Keratinocyte (primary cell): ENCODE data around the gene DNAAF9. TPM values are rescaled to one million over a fixed set of nuclear protein-coding genes. Genes with fewer than 3 reads are reported as not detected.
A peak's percentile ranks its signal among the peaks of the same experiment; 100 is the strongest.
"Not testable (repeated sequence)": the region's sequence is repeated elsewhere in the genome, so short reads cannot be mapped to it uniquely, and the experiment has no call there.

Experiments used
- DNase-seq: peaks from one replicate; pipeline ENCODE4 v3.0.0-alpha.2; 2011; ENCODE audit warnings: low read depth, missing footprints, low spot score
- FAIRE-seq: peaks from 2 replicates; lab custom pipeline; 2011; peaks lifted over from hg19 to GRCh38; lab: Jason Lieb, UNC
- H2AFZ ChIP-seq: 2 replicates; pipeline ENCODE4 v1.6.0; 2012; ENCODE audit warnings: low read length, control low read depth, inconsistent platforms; ENCODE audit not compliant: control insufficient read depth
- H3K27ac ChIP-seq: 2 replicates; pipeline ENCODE4 v1.5.1; 2011; ENCODE audit warnings: low read length; ENCODE audit not compliant: control insufficient read depth, insufficient read depth
- H3K27me3 ChIP-seq: 3 replicates; pipeline ENCODE4 v1.6.0; 2011; ENCODE audit warnings: low read length; ENCODE audit not compliant: control insufficient read depth, insufficient read depth; ENCODE audit errors: extremely low read depth
- H3K36me3 ChIP-seq, 2 experiments: 2 replicates in 1 of 2; 3 replicates in 1 of 2; pipeline ENCODE4 v1.5.1; 2011; ENCODE audit warnings: low read length in 2 of 2, mild to moderate bottlenecking in 1 of 2; ENCODE audit not compliant: control insufficient read depth in 2 of 2, insufficient read depth in 2 of 2; ENCODE audit errors: extremely low read depth in 1 of 2
- H3K4me1 ChIP-seq: 3 replicates; pipeline ENCODE4 v1.5.1; 2011; ENCODE audit warnings: low read length; ENCODE audit not compliant: control insufficient read depth, insufficient read depth; ENCODE audit errors: extremely low read depth
- H3K4me2 ChIP-seq: 3 replicates; pipeline ENCODE4 v1.6.0; 2011; ENCODE audit warnings: low read depth, low read length; ENCODE audit not compliant: control insufficient read depth, insufficient read depth; ENCODE audit errors: extremely low read depth
- H3K4me3 ChIP-seq, 3 experiments: fragments of 200-600 bp in 1 of 3; sonication (generic) in 1 of 3; 2 replicates in 2 of 3; 3 replicates in 1 of 3; pipeline ENCODE4 v1.5.1; 2011 to 2016; ENCODE audit warnings: low read length in 3 of 3, mild to moderate bottlenecking in 3 of 3, control low read depth in 2 of 3, inconsistent platforms in 1 of 3, low read depth in 1 of 3, mixed read lengths in 1 of 3, mixed run types in 1 of 3, moderate library complexity in 1 of 3; ENCODE audit not compliant: control insufficient read depth in 2 of 3, insufficient read depth in 2 of 3; ENCODE audit errors: extremely low read depth in 1 of 3
- H3K79me2 ChIP-seq: 2 replicates; pipeline ENCODE4 v1.6.0; 2012; ENCODE audit warnings: low read length; ENCODE audit not compliant: control insufficient read depth, insufficient read depth
- H3K9ac ChIP-seq: 3 replicates; pipeline ENCODE4 v1.6.0; 2011; ENCODE audit warnings: low read length; ENCODE audit not compliant: control insufficient read depth, insufficient read depth; ENCODE audit errors: extremely low read depth
- H3K9me1 ChIP-seq: 3 replicates; pipeline ENCODE4 v1.6.0; 2011; ENCODE audit warnings: low read length; ENCODE audit not compliant: control insufficient read depth, insufficient read depth; ENCODE audit errors: extremely low read depth
- H3K9me3 ChIP-seq: 2 replicates; pipeline ENCODE4 v1.5.1; 2012; ENCODE audit warnings: low read depth, low read length; ENCODE audit not compliant: control insufficient read depth
- H4K20me1 ChIP-seq: 3 replicates; pipeline ENCODE4 v1.6.0; 2011; ENCODE audit warnings: low read length; ENCODE audit not compliant: control insufficient read depth, insufficient read depth; ENCODE audit errors: extremely low read depth
- CTCF ChIP-seq, 3 experiments: IDR thresholded peaks in 1 of 3; conservative IDR thresholded peaks in 1 of 3; optimal IDR thresholded peaks in 1 of 3; 2 replicates in 2 of 3; 3 replicates in 1 of 3; pipeline versions ENCODE3 to v1.5.1; 2011; ENCODE audit warnings: low read length in 3 of 3, mild to moderate bottlenecking in 3 of 3, moderate library complexity in 2 of 3, control low read depth in 1 of 3, inconsistent platforms in 1 of 3; ENCODE audit not compliant: insufficient read depth in 2 of 3; ENCODE audit errors: extremely low read depth in 1 of 3
- EZH2 ChIP-seq: IDR thresholded peaks from one replicate; pipeline ENCODE4 v1.6.1; 2012; ENCODE audit warnings: inconsistent platforms, mild to moderate bottlenecking, low read length, moderate library complexity
- dilution Hi-C: fragments of 300-500 bp; cut with MboI; formaldehyde crosslinking; loops from one replicate; pipeline ENCODE4 v1.7.0; 2020; ENCODE audit warnings: low sequenced_read_pairs; ENCODE audit not compliant: extremely low pct_ligation_motif_present
- polyA plus RNA-seq, 5 experiments: library from polyadenylated mRNA; depleted of rRNA in 3 of 5; stranded (reverse) in 3 of 5; stranded (forward) in 1 of 5; unstranded in 1 of 5; fragments of >200 nt; gene quantifications; 1 replicate in 1 of 5; 2 replicates in 3 of 5; 3 replicates in 1 of 5; pipeline versions ENCODE4 v1.2.1 to v1.2.3, GENCODE V29; 2011 to 2012; ENCODE audit warnings: missing spikeins in 2 of 5, low read depth in 1 of 5, low replicate concordance in 1 of 5

DNAAF9 gene
- polyA plus RNA-seq, 1 donor (not counting 4 experiments of a cell fraction or from before 2014, with no cell fraction given) = 9.2 TPM

GRCh38 chr20:3430376-3431069 is 23.1 kb upstream of the DNAAF9 start:
- Histone ChIP-seq H3K4me1 (peaks cover 2% of the 10 kb centered on the region), H2AFZ (no peak overlapping the region), H3K27me3 (no peaks in the 10 kb centered on the region), H3K36me3 (no peaks in the 10 kb centered on the region), H4K20me1 (no peaks in the 10 kb centered on the region), H3K27ac (no peak overlapping the region), H3K79me2 (no peaks in the 10 kb centered on the region), H3K9me1 (no peaks in the 10 kb centered on the region), H3K9ac (no peak overlapping the region), H3K4me2 (no peak overlapping the region), H3K9me3 (no peaks in the 10 kb centered on the region), H3K4me3 (no peak overlapping the region)
- TF ChIP-seq EZH2 (no peak), CTCF (optimal IDR thresholded peaks at IDR 0.05 in 1 of 3, IDR thresholded peaks at IDR 0.05 in 1 of 3, conservative IDR thresholded peaks at IDR 0.05 in 1 of 3; ENCODE audit: extremely low read depth in 1 of 3, insufficient read depth in 2 of 3, low read length in 3 of 3) (no peak)
- FAIRE-seq = peak; percentile 63
- dilution Hi-C loops = no loop called here
- DNase-seq = no peak

- H3K27me3 ChIP-seq, H3K9ac ChIP-seq, H3K9me3 ChIP-seq, H3K4me2 ChIP-seq, H2AFZ ChIP-seq, H3K27ac ChIP-seq, FAIRE-seq, H3K36me3 ChIP-seq, DNase-seq, H3K4me1 ChIP-seq, dilution Hi-C loops, H3K79me2 ChIP-seq, H3K9me1 ChIP-seq, H3K4me3 ChIP-seq, H4K20me1 ChIP-seq: not testable (repeated sequence)
Measured at GRCh38 chr20:3426766-3427165, 19.3 kb upstream of the DNAAF9 start.

GRCh38 chr20:3423126-3423525 is 15.7 kb upstream of the DNAAF9 start:
- Histone ChIP-seq H3K79me2 (no peaks in the 10 kb centered on the region), H3K27ac (no peak overlapping the region), H3K4me1 (peaks cover 12% of the 10 kb centered on the region), H3K9ac (no peak overlapping the region), H4K20me1 (no peaks in the 10 kb centered on the region), H2AFZ (peak overlapping the region; percentile 47), H3K9me1 (no peaks in the 10 kb centered on the region), H3K4me2 (no peak overlapping the region), H3K27me3 (no peaks in the 10 kb centered on the region), H3K36me3 (no peaks in the 10 kb centered on the region), H3K9me3 (no peaks in the 10 kb centered on the region), H3K4me3 (no peak overlapping the region)
- TF ChIP-seq CTCF (optimal IDR thresholded peaks at IDR 0.05 in 1 of 3, IDR thresholded peaks at IDR 0.05 in 1 of 3, conservative IDR thresholded peaks at IDR 0.05 in 1 of 3; ENCODE audit: extremely low read depth in 1 of 3, insufficient read depth in 2 of 3, low read length in 3 of 3) (no peak), EZH2 (no peak)
- dilution Hi-C loops = no loop called here
- FAIRE-seq = no peak
- DNase-seq = no peak
